Uterus (tissue), 4 donors: ENCODE measurements around the gene CSF3R. TPM values are rescaled to one million over a fixed set of nuclear protein-coding genes. Genes with fewer than 3 reads are reported as not detected.
"Not testable (repeated sequence)": the region's sequence is repeated elsewhere in the genome, so short reads cannot be mapped to it uniquely, and the experiment has no call there.

ENCODE experiments used
- DNase-seq, 2 donors: peaks; one replicate each; pipeline ENCODE4 v3.0.0-alpha.2; 2019 to 2020
- H3K27ac ChIP-seq, 2 donors: fragments of 200-600 bp; sonication (generic); 1 replicate in 1 of 2; 2 replicates in 1 of 2; pipeline ENCODE4 v1.5.1; 2016 to 2018
- H3K27me3 ChIP-seq, 2 donors: fragments of 200-600 bp; sonication (generic); one replicate each; pipeline ENCODE4 v1.5.1; 2018 to 2019; ENCODE audit warnings: control low read depth in 1 of 2
- H3K36me3 ChIP-seq, 2 donors: fragments of 200-600 bp; sonication (generic); one replicate each; pipeline ENCODE4 v1.5.1; 2019; ENCODE audit warnings: control low read depth in 1 of 2
- H3K4me1 ChIP-seq, 2 donors: fragments of 200-600 bp; sonication (generic); one replicate each; pipeline ENCODE4 v1.5.1; 2018 to 2019; ENCODE audit warnings: control low read depth in 1 of 2
- H3K4me3 ChIP-seq, 2 donors: fragments of 200-600 bp; sonication (generic); 1 replicate in 1 of 2; 2 replicates in 1 of 2; pipeline ENCODE4 v1.5.1; 2018 to 2019; ENCODE audit warnings: mild to moderate bottlenecking in 1 of 2
- H3K9me3 ChIP-seq, 2 donors: fragments of 200-600 bp; sonication (generic); one replicate each; pipeline ENCODE4 v1.5.1; 2019; ENCODE audit warnings: control low read depth in 1 of 2
- CTCF ChIP-seq, 4 experiments: fragments of 200-600 bp in 2 of 4; fragments of 450-650 bp in 2 of 4; sonication (generic) in 2 of 4; IDR thresholded peaks; one replicate each; pipeline ENCODE4 v1.5.1; 2016 to 2019; ENCODE audit warnings: antibody characterized with exemption in 4 of 4, mild to moderate bottlenecking in 2 of 4, moderate library complexity in 1 of 4
- POLR2A ChIP-seq, 2 donors: fragments of 450-650 bp; IDR thresholded peaks; one replicate each; pipeline ENCODE4 v1.6.1; 2016; ENCODE audit warnings: antibody characterized with exemption in 2 of 2, mild to moderate bottlenecking in 1 of 2, moderate library complexity in 1 of 2
- intact Hi-C: fragments of 100-400 bp; cut with DNase I; formaldehyde crosslinking; loops from one replicate; pipeline ENCODE4 v1.15.1; 2023; ENCODE audit warnings: low total_unique reads
- total RNA-seq, 4 donors: library from RNA; depleted of rRNA in 3 of 4; stranded (reverse); fragments of >200 nt in 3 of 4; gene quantifications; one replicate each; pipeline versions ENCODE4 v1.1.0 to v1.2.4, GENCODE V29; 2014 to 2023
- donor health status: DM: yes; HTN: yes; CAD: no.

Gene CSF3R
- total RNA-seq, 4 donors from 2014 or later = 4.9 to 9.7 (median 6.6) TPM

- Histone ChIP-seq H3K27me3 (no peaks in the 10 kb centered on the region), H3K9me3 (no peaks in the 10 kb centered on the region), H3K4me3 (no peak overlapping the region), H3K4me1 (no peaks in the 10 kb centered on the region), H3K27ac (no peak overlapping the region), H3K36me3 (no peaks in the 10 kb centered on the region)
- intact Hi-C loops = no loop called here
- TF ChIP-seq CTCF (IDR thresholded peaks at IDR 0.05) (no peak), POLR2A (IDR thresholded peaks at IDR 0.05) (no peak)
- no peak for DNase-seq
Measured at GRCh38 chr1:36479505-36480051, 3.1 kb downstream of the CSF3R start.

GRCh38 chr1:36477615-36478014, 5.1 kb downstream of the CSF3R start:
- H3K27ac ChIP-seq, DNase-seq, H3K4me3 ChIP-seq, H3K36me3 ChIP-seq, H3K9me3 ChIP-seq, H3K4me1 ChIP-seq, intact Hi-C loops, H3K27me3 ChIP-seq: not testable (repeated sequence)

- Histone ChIP-seq H3K27ac (no peak overlapping the region), H3K27me3 (no peaks in the 10 kb centered on the region), H3K4me3 (no peak overlapping the region), H3K36me3 (no peaks in the 10 kb centered on the region), H3K4me1 (no peaks in the 10 kb centered on the region), H3K9me3 (no peaks in the 10 kb centered on the region)
- intact Hi-C loops = no loop called here
- DNase-seq = no peak
- TF ChIP-seq CTCF (IDR thresholded peaks at IDR 0.05) (no peak), POLR2A (IDR thresholded peaks at IDR 0.05) (no peak)
Measured at GRCh38 chr1:36476945-36477344, 5.8 kb downstream of the CSF3R start.

- H3K27me3 ChIP-seq = no peaks in the 10 kb centered on the region
- intact Hi-C loops = no loop called here
- H3K36me3 ChIP-seq = no peaks in the 10 kb centered on the region
- DNase-seq = no peak
- H3K4me1 ChIP-seq = no peaks in the 10 kb centered on the region
- no peak overlapping the region for H3K4me3 ChIP-seq
- no peaks in the 10 kb centered on the region for H3K9me3 ChIP-seq
- no peak overlapping the region for H3K27ac ChIP-seq
- TF ChIP-seq CTCF (IDR thresholded peaks at IDR 0.05) (no peak), POLR2A (IDR thresholded peaks at IDR 0.05) (no peak)
Measured at GRCh38 chr1:36475910-36476604, 6.7 kb downstream of the CSF3R start.

DNA sequence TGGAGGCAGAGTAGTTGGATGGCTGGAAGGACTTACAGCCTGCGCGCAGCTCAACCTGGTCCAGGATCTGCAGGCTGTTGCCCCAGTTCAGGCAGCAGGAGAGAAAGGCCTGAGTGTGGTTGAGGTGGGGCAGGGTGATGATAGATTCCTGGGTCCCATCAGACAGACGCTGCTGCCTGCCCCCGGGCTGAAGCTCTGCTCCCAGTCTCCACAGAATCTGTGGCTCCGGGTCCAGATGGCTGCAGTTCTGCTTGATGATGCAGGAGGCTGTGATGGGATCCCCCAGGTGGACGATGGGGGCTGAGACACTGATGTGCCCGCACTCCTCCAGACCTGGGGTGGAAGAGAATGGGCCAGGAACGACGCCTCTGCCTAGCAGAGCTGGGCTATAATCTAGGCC, 7.4 kb downstream of the CSF3R start:
- H3K36me3 ChIP-seq = no peaks in the 10 kb centered on the region
- DNase-seq = no peak
- TF ChIP-seq POLR2A (IDR thresholded peaks at IDR 0.05) (no peak), CTCF (IDR thresholded peaks at IDR 0.05) (no peak)
- no peaks in the 10 kb centered on the region for H3K27me3 ChIP-seq
- H3K4me1 ChIP-seq = no peaks in the 10 kb centered on the region
- intact Hi-C loops = no loop called here
- H3K27ac ChIP-seq = no peak overlapping the region
- H3K4me3 ChIP-seq = no peak overlapping the region
- H3K9me3 ChIP-seq = no peaks in the 10 kb centered on the region
